ENCODE data around the gene SLC6A8. TPM values are rescaled to one million over a fixed set of nuclear protein-coding genes. Genes with fewer than 3 reads are reported as not detected.

SLC6A8 gene
- total and polyA plus RNA-seq, 2 of the 4 experiments (the other 2 are of a cell fraction), result 7.2 to 25.5 TPM

DNA sequence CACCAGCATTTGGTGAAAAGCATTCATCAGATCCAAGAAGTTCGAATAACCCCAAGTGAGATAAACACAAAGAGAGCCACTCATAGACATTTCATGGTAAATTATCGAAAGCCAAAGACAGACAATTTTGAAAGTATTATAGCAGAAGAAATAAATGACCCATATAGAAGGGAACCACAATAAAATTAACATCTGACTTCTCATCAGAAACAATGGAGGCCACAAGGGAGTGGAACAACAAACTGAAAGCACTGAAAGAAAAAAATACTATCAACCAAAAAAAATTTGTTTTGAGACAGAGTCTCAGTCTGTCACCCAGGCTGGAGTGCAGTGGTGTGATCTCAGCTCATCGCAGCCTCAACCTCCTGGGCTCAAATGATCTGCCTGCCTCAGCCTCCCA is 28.5 kb upstream of the SLC6A8 start:
- POLR2A ChIA-PET (ENCODE audit: unreplicated experiment), result no interaction called here
- Histone ChIP-seq H2BK20ac (ENCODE audit: low read depth, low read length) (no peak overlapping the region), H2AFZ (replicated peaks; ENCODE audit: low read length, poor library complexity) (no peak overlapping the region), H3K56ac (ENCODE audit: extremely low read depth, insufficient read depth, low read length) (no peak overlapping the region), H3K4me3 (ENCODE audit: insufficient read depth, low read depth, low read length) (no peak overlapping the region), H2BK15ac (ENCODE audit: low read depth, low read length) (no peak overlapping the region), H2AK9ac (replicated peaks; ENCODE audit: low read depth, low read length, poor library complexity) (no peak overlapping the region), H3K79me1 (ENCODE audit: low read depth in 1 of 2, low read length in 2 of 2) (no peaks in the 10 kb centered on the region), H2AK5ac (ENCODE audit: low read depth, low read length) (no peak overlapping the region), H3K18ac (ENCODE audit: low read depth, low read length) (no peak overlapping the region), H3K4me1 (ENCODE audit: control insufficient read depth, insufficient read depth, low read length) (no peaks in the 10 kb centered on the region), H3K9me1 (ENCODE audit: insufficient read depth, low read length) (no peaks in the 10 kb centered on the region), H3K4me2 (ENCODE audit: low read depth, low read length) (no peak overlapping the region), H2BK5ac (ENCODE audit: low read depth, low read length, poor library complexity, severe bottlenecking) (no peak overlapping the region), H4K20me1 (ENCODE audit: insufficient read depth, low read length) (no peaks in the 10 kb centered on the region), H4K91ac (ENCODE audit: insufficient read depth, low read depth, low read length) (no peak overlapping the region), H4K5ac (ENCODE audit: low read depth, low read length) (no peak overlapping the region), H3K23ac (ENCODE audit: low read depth, low read length) (no peak overlapping the region), H3K14ac (replicated peaks; ENCODE audit: low read depth, low read length) (no peak overlapping the region), H3K9me3 (ENCODE audit: control insufficient read depth, insufficient read depth, low read length) (no peaks in the 10 kb centered on the region; the same call in none of the 2 replicates), H3K36me3 (ENCODE audit: control insufficient read depth, insufficient read depth, low read length) (no peaks in the 10 kb centered on the region), H4K8ac (ENCODE audit: low read depth in 2 of 2, low read length in 2 of 2) (no peak overlapping the region), H2BK120ac (ENCODE audit: low read depth, low read length) (no peak overlapping the region), H3K4ac (ENCODE audit: low read depth, low read length) (no peak overlapping the region), H3K9ac (ENCODE audit: low read depth, low read length) (no peak overlapping the region), H3K27ac (ENCODE audit: insufficient read depth, low read length) (no peak overlapping the region), H3K27me3 (ENCODE audit: control insufficient read depth, insufficient read depth, low read length) (peaks cover 10% of the 10 kb centered on the region)
- in situ Hi-C loops (cut with MboI; ENCODE audit: low sequenced_read_pairs), result loop anchor here (25.0 kb wide), 1 partner anchor 697 kb away; no protein-coding TSS in a partner anchor
- TF ChIP-seq NFE2L2 (IDR thresholded peaks at IDR 0.05; ENCODE audit: low read depth, low read length) (no peak), CHD1 (IDR thresholded peaks at IDR 0.05; ENCODE audit: low read depth, low read length) (no peak), FOS (IDR thresholded peaks at IDR 0.05; ENCODE audit: low read depth, low read length) (no peak), RAD21 (IDR thresholded peaks at IDR 0.05; ENCODE audit: low read length) (no peak), CEBPB (IDR thresholded peaks at IDR 0.05; ENCODE audit: low read depth, low read length) (no peak), POLR2A (IDR thresholded peaks at IDR 0.05; ENCODE audit: low read depth, low read length) (no peak), SMC3 (IDR thresholded peaks at IDR 0.05; ENCODE audit: low read depth, low read length) (no peak), MXI1 (IDR thresholded peaks at IDR 0.05; ENCODE audit: borderline replicate concordance, low read depth, low read length) (no peak), BHLHE40 (IDR thresholded peaks at IDR 0.05; ENCODE audit: low read depth, low read length) (no peak), RCOR1 (IDR thresholded peaks at IDR 0.05; ENCODE audit: insufficient replicate concordance, low read length) (no peak), RFX5 (IDR thresholded peaks at IDR 0.05; ENCODE audit: low read depth, low read length) (no peak), MAZ (IDR thresholded peaks at IDR 0.05; ENCODE audit: borderline replicate concordance, low read depth, low read length) (no peak)
- TF ChIP-seq, protein P1, sequence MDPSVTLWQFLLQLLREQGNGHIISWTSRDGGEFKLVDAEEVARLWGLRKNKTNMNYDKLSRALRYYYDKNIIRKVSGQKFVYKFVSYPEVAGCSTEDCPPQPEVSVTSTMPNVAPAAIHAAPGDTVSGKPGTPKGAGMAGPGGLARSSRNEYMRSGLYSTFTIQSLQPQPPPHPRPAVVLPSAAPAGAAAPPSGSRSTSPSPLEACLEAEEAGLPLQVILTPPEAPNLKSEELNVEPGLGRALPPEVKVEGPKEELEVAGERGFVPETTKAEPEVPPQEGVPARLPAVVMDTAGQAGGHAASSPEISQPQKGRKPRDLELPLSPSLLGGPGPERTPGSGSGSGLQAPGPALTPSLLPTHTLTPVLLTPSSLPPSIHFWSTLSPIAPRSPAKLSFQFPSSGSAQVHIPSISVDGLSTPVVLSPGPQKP (IDR thresholded peaks at IDR 0.05; ENCODE audit: borderline replicate concordance, low read depth, low read length), result no peak
- TF ChIP-seq, protein P2, sequence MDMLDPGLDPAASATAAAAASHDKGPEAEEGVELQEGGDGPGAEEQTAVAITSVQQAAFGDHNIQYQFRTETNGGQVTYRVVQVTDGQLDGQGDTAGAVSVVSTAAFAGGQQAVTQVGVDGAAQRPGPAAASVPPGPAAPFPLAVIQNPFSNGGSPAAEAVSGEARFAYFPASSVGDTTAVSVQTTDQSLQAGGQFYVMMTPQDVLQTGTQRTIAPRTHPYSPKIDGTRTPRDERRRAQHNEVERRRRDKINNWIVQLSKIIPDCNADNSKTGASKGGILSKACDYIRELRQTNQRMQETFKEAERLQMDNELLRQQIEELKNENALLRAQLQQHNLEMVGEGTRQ (IDR thresholded peaks at IDR 0.05; ENCODE audit: low read depth, low read length), result no peak
- TF ChIP-seq, protein P3, sequence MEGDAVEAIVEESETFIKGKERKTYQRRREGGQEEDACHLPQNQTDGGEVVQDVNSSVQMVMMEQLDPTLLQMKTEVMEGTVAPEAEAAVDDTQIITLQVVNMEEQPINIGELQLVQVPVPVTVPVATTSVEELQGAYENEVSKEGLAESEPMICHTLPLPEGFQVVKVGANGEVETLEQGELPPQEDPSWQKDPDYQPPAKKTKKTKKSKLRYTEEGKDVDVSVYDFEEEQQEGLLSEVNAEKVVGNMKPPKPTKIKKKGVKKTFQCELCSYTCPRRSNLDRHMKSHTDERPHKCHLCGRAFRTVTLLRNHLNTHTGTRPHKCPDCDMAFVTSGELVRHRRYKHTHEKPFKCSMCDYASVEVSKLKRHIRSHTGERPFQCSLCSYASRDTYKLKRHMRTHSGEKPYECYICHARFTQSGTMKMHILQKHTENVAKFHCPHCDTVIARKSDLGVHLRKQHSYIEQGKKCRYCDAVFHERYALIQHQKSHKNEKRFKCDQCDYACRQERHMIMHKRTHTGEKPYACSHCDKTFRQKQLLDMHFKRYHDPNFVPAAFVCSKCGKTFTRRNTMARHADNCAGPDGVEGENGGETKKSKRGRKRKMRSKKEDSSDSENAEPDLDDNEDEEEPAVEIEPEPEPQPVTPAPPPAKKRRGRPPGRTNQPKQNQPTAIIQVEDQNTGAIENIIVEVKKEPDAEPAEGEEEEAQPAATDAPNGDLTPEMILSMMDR (conservative IDR thresholded peaks at IDR 0.05; ENCODE audit: low read depth, low read length), result no peak
- DNase-seq, result no peak
- dilution Hi-C loops (cut with HindIII; ENCODE audit: low sequenced_read_pairs, unreplicated experiment), result no loop called here
- WGBS, 2 experiments (ENCODE audit: extremely low coverage in 2 of 2, insufficient read length in 1 of 2), result 60% methylated on average over 1 of the region's 3 CpGs; no CpG with 5 or more reads in 1 of the 2 experiments
- no peak for ATAC-seq (ENCODE audit: low read depth)
- CTCF ChIA-PET, result no interaction called here
- BruUV-seq (replicated peaks), result no TSS peak
- intact Hi-C loops (cut with micrococcal nuclease), result no loop called here
